CD14-positive monocyte (primary cell): ENCODE measurements around the gene KCNQ1. TPM values are rescaled to one million over a fixed set of nuclear protein-coding genes. Genes with fewer than 3 reads are reported as not detected.

ENCODE experiments used
- DNase-seq, 3 donors: peaks; one replicate each; pipeline ENCODE4 v3.0.0-alpha.2; 2011 to 2022
- H2AFZ ChIP-seq: 2 replicates; pipeline ENCODE4 v1.6.0; 2012; ENCODE audit warnings: mild to moderate bottlenecking, low read depth, low read length, inconsistent platforms; ENCODE audit not compliant: insufficient read depth, poor library complexity, severe bottlenecking
- H3K27ac ChIP-seq, 2 donors: 1 replicate in 1 of 2; 2 replicates in 1 of 2; pipeline ENCODE4 v1.5.1; 2012 to 2013; ENCODE audit warnings: low read length in 2 of 2, control low read depth in 1 of 2, inconsistent platforms in 1 of 2, low read depth in 1 of 2, mild to moderate bottlenecking in 1 of 2
- H3K27me3 ChIP-seq, 2 donors: one replicate each; pipeline versions ENCODE4 v1.6.0 to v1.6.1; 2011 to 2013; ENCODE audit warnings: low read length in 2 of 2; ENCODE audit not compliant: control insufficient read depth in 2 of 2, insufficient read depth in 2 of 2
- H3K36me3 ChIP-seq, 2 donors: replicated peaks in 1 of 2; 1 replicate in 1 of 2; 2 replicates in 1 of 2; pipeline versions ENCODE4 v1.5.1 to v1.6.1; 2012 to 2013; ENCODE audit warnings: low read length in 2 of 2, control low read depth in 1 of 2, inconsistent platforms in 1 of 2, mild to moderate bottlenecking in 1 of 2; ENCODE audit not compliant: insufficient read depth in 2 of 2, control insufficient read depth in 1 of 2
- H3K4me1 ChIP-seq, 2 donors: 1 replicate in 1 of 2; 2 replicates in 1 of 2; pipeline versions ENCODE4 v1.5.1 to v1.6.1; 2012 to 2013; ENCODE audit warnings: low read length in 2 of 2, control low read depth in 1 of 2, inconsistent platforms in 1 of 2, mild to moderate bottlenecking in 1 of 2, moderate library complexity in 1 of 2; ENCODE audit not compliant: insufficient read depth in 2 of 2, control insufficient read depth in 1 of 2
- H3K4me2 ChIP-seq: replicated peaks from 2 replicates; pipeline ENCODE3; 2012; ENCODE audit warnings: low read length, moderate library complexity, mild to moderate bottlenecking; ENCODE audit not compliant: poor library complexity, severe bottlenecking; ENCODE audit errors: extremely low read depth
- H3K4me3 ChIP-seq, 3 experiments: fragments of 200-600 bp in 1 of 3; sonication (generic) in 1 of 3; replicated peaks in 1 of 3; 1 replicate in 2 of 3; 2 replicates in 1 of 3; pipeline ENCODE4 v1.5.1; 2011 to 2013; ENCODE audit warnings: low read length in 3 of 3, mild to moderate bottlenecking in 3 of 3, control low read depth in 2 of 3, low read depth in 2 of 3, inconsistent platforms in 1 of 3, moderate library complexity in 1 of 3
- H3K79me2 ChIP-seq: 2 replicates; pipeline ENCODE4 v1.6.0; 2012; ENCODE audit warnings: mild to moderate bottlenecking, control low read depth, inconsistent platforms, low read length, moderate library complexity; ENCODE audit not compliant: insufficient read depth
- H3K9ac ChIP-seq: 2 replicates; pipeline ENCODE4 v1.6.0; 2017; ENCODE audit warnings: low read length, mild to moderate bottlenecking; ENCODE audit not compliant: insufficient read depth, poor library complexity, severe bottlenecking
- H3K9me3 ChIP-seq, 2 donors: replicated peaks in 1 of 2; 1 replicate in 1 of 2; 2 replicates in 1 of 2; pipeline versions ENCODE4 v1.5.1 to v1.6.1; 2012 to 2013; ENCODE audit warnings: low read length in 2 of 2, control low read depth in 1 of 2; ENCODE audit not compliant: control insufficient read depth in 1 of 2, insufficient read depth in 1 of 2
- H4K20me1 ChIP-seq: 2 replicates; pipeline ENCODE4 v1.6.0; 2012; ENCODE audit warnings: mild to moderate bottlenecking, low read length, control low read depth, moderate library complexity; ENCODE audit not compliant: insufficient read depth
- H3K27ac Mint-ChIP-seq, 7 donors: one replicate each; pipeline ENCODE4 v1.8.0; 2020; ENCODE audit warnings: mild to moderate bottlenecking in 7 of 7, mixed read lengths in 7 of 7, moderate library complexity in 6 of 7, inconsistent platforms in 2 of 7
- H3K27me3 Mint-ChIP-seq, 3 donors: one replicate each; pipeline ENCODE4 v1.8.0; 2021 to 2022; ENCODE audit warnings: low read depth in 3 of 3, mild to moderate bottlenecking in 3 of 3, mixed read lengths in 3 of 3, moderate library complexity in 3 of 3, inconsistent platforms in 1 of 3
- H3K36me3 Mint-ChIP-seq, 2 donors: one replicate each; pipeline ENCODE4 v1.8.0; 2020; ENCODE audit warnings: mixed read lengths in 2 of 2, inconsistent platforms in 1 of 2, mild to moderate bottlenecking in 1 of 2
- H3K4me1 Mint-ChIP-seq: one replicate; pipeline ENCODE4 v1.8.0; 2020; ENCODE audit warnings: mild to moderate bottlenecking, mixed read lengths
- H3K4me3 Mint-ChIP-seq, 2 donors: one replicate each; pipeline ENCODE4 v1.8.0; 2020; ENCODE audit warnings: mild to moderate bottlenecking in 2 of 2, mixed read lengths in 2 of 2, moderate library complexity in 1 of 2
- H3K9me3 Mint-ChIP-seq, 7 donors: one replicate each; pipeline ENCODE4 v1.8.0; 2020 to 2022; ENCODE audit warnings: mixed read lengths in 7 of 7, mild to moderate bottlenecking in 6 of 7, moderate library complexity in 6 of 7, inconsistent platforms in 2 of 7
- WGBS: methylation state at CpG from one replicate; pipeline ENCODE4 v1.1.5; 2013; ENCODE audit warnings: missing lambda C conversion rate; ENCODE audit not compliant: insufficient coverage; 5-methylcytosine and 5-hydroxymethylcytosine counted together
- intact Hi-C, 2 donors: fragments of 100-400 bp; cut with micrococcal nuclease; formaldehyde crosslinking; loops; one replicate each; pipeline versions ENCODE4 v1.15.0 to v1.15.1; 2023
- polyA plus RNA-seq, 3 donors: library from polyadenylated mRNA; depleted of rRNA in 1 of 3; unstranded in 2 of 3; stranded (reverse) in 1 of 3; fragments of 300-500 nt in 2 of 3; fragments of >200 nt in 1 of 3; fragmentation: Illumina TruSeq in 2 of 3; gene quantifications; 1 replicate in 2 of 3; 2 replicates in 1 of 3; pipeline ENCODE4 v1.2.3, GENCODE V29; 2012 to 2021
- TF ChIP-seq, protein P1 (sequence below): fragments of 200-600 bp; IDR thresholded peaks from one replicate; pipeline ENCODE4 v1.8.0; 2022; ENCODE audit warnings: antibody characterized with exemption, mild to moderate bottlenecking

The KCNQ1 gene
- polyA plus RNA-seq, 3 donors = 14.9 to 31.8 (median 21.6) TPM

DNA sequence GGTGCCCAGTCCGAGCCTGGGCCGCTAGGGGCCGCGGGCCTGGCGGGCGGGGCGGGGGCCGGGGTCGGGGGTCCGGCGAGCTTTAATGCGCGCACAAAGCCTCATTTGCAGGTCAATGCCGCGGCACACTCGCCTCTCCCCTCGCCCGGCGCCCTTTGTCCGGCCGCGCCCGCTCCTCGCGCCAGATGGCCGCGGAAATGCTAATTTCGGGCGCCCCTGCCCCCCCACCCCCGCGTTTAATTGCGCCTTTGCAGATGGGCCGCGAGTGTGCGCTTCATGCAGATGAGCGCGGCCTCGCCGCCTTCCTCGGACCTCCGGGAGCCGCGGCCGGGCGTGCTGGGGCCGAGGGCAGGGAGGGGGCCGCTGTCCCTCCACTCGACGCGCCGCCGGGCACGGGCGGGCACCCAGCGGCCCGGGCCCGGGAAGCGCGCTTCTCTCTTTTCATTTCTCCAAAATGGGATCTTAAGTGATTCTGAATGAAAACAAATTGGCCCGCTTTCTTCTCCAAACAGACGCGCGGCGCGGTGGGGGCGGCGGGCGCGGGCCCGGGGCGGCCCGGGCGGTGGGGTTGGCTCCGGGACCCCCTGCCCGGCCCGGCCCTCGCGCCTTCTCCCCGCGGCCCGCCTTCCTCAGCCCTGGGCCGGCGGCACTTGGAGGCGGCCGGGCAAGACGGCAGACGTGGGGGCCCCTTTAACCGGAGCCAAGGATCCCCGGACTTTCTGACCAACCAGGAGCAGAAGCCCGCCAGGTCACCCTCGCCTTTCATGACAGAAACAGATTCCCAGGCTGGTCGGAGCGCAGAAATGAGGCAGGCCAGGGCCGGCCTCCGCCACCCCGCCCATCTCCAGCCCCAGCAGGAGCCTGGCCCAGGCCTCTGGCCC is 417.8 kb downstream of the KCNQ1 start:
- Mint-ChIP-seq H3K4me1 (peaks cover 3% of the 10 kb centered on the region), H3K27me3 (peaks cover 48 to 64% (median 54%) of the 10 kb centered on the region in 3 donors), H3K4me3 (peak overlapping the region in 1 of 2 donors; percentile 70), H3K9me3 (peaks cover 1 to 9% (median 5%) of the 10 kb centered on the region in 7 donors), H3K27ac (no peak overlapping the region), H3K36me3 (peaks cover 0 to 5% of the 10 kb centered on the region in 2 donors)
- no peak overlapping the region for H3K9ac ChIP-seq
- H2AFZ ChIP-seq = no peak overlapping the region
- no peaks in the 10 kb centered on the region for H3K79me2 ChIP-seq
- peaks cover 12 to 52% of the 10 kb centered on the region in 2 donors for H3K27me3 ChIP-seq
- peaks cover 0 to 12% of the 10 kb centered on the region in 2 donors for H3K4me1 ChIP-seq
- peak overlapping the region; percentile 46 for H3K4me2 ChIP-seq
- peak in 1 of 3 donors; percentile 10 for DNase-seq
- no peak overlapping the region for H3K27ac ChIP-seq
- peaks cover 0 to 5% of the 10 kb centered on the region in 2 donors for H3K9me3 ChIP-seq
- TF ChIP-seq, protein P1, sequence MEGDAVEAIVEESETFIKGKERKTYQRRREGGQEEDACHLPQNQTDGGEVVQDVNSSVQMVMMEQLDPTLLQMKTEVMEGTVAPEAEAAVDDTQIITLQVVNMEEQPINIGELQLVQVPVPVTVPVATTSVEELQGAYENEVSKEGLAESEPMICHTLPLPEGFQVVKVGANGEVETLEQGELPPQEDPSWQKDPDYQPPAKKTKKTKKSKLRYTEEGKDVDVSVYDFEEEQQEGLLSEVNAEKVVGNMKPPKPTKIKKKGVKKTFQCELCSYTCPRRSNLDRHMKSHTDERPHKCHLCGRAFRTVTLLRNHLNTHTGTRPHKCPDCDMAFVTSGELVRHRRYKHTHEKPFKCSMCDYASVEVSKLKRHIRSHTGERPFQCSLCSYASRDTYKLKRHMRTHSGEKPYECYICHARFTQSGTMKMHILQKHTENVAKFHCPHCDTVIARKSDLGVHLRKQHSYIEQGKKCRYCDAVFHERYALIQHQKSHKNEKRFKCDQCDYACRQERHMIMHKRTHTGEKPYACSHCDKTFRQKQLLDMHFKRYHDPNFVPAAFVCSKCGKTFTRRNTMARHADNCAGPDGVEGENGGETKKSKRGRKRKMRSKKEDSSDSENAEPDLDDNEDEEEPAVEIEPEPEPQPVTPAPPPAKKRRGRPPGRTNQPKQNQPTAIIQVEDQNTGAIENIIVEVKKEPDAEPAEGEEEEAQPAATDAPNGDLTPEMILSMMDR = no peak
- H3K4me3 ChIP-seq = no peak overlapping the region
- no peaks in the 10 kb centered on the region for H3K36me3 ChIP-seq
- WGBS = 10% methylated on average over 89 of the region's 96 CpGs
- H4K20me1 ChIP-seq = no peaks in the 10 kb centered on the region
- intact Hi-C loops = no loop called here

DNA sequence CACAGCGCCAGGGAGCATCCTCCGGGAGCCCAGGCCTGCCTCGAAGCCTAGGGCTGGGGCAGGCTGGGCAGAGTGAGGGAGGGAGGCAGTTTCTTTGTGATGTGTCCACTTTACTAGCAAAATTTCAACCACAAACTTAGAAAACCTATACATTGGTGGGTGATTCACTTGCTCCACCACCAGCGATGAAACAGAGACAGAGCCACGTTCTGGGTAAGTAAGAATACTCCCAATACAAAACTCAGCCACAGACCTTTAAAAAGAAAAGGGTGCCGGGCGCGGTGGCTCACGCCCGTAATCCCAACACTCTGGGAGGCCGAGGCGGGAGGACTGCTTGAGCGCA is 418.4 kb downstream of the KCNQ1 start:
- Histone ChIP-seq H3K9ac (no peak overlapping the region), H3K4me3 (no peak overlapping the region), H3K27ac (no peak overlapping the region), H3K79me2 (no peaks in the 10 kb centered on the region), H3K4me1 (peaks cover 0 to 16% of the 10 kb centered on the region in 2 donors), H2AFZ (no peak overlapping the region), H4K20me1 (no peaks in the 10 kb centered on the region), H3K36me3 (no peaks in the 10 kb centered on the region), H3K4me2 (no peak overlapping the region), H3K9me3 (peaks cover 0 to 5% of the 10 kb centered on the region in 2 donors), H3K27me3 (peaks cover 15 to 58% of the 10 kb centered on the region in 2 donors)
- TF ChIP-seq, protein P1 = no peak
- intact Hi-C loops = no loop called here
- H3K4me3 Mint-ChIP-seq = peak overlapping the region in 1 of 2 donors; percentile 70
- peaks cover 0 to 5% of the 10 kb centered on the region in 2 donors for H3K36me3 Mint-ChIP-seq
- H3K9me3 Mint-ChIP-seq = peaks cover 1 to 9% (median 5%) of the 10 kb centered on the region in 7 donors
- peaks cover 6% of the 10 kb centered on the region for H3K4me1 Mint-ChIP-seq
- 100% methylated on average over 9 of the region's 13 CpGs for WGBS
- peaks cover 54 to 70% (median 60%) of the 10 kb centered on the region in 3 donors for H3K27me3 Mint-ChIP-seq
- no peak for DNase-seq
- no peak overlapping the region for H3K27ac Mint-ChIP-seq
